ENCODE data around the gene DPP8.

DNA sequence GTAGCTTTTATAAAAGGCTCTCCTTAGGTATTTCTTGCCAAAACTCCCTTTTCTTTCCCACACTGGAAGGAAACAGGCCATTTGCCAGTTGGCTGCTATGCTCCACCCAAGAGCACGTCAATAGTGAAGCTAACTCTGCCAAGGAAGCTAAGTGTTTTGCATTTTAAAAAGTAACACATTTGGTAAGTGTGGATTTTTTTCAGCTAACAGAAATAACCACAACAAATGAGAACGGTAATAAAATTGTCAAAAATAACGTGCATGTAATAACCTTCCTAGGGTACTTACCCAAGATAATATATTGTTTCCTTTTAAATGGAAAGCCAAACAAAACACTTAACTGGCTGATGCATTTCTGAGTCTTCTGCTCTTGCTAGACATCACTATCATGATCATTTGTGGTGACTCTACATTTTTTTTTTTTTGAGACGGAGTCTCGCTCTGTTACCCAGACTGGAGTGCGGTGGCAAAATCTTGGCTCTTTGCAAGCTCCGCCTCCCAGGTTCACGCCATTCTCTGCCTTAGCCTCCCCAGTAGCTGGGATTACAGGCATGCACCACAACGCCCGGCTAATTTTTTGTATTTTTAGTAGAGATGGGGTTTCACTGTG lies 4.6 kb downstream of the DPP8 start:
- TF ChIP-seq SMC3 (IDR thresholded peaks at IDR 0.05; ENCODE audit: borderline replicate concordance, low read length) (no peak), POLR2A (IDR thresholded peaks at IDR 0.05; ENCODE audit: low read depth, low read length) (no peak), JUND (IDR thresholded peaks at IDR 0.05; ENCODE audit: low read depth, low read length) (no peak), SMARCA5 (IDR thresholded peaks at IDR 0.05) (no peak), CREM (IDR thresholded peaks at IDR 0.05; ENCODE audit: low read depth) (no peak), EZH2 (IDR thresholded peaks at IDR 0.05; ENCODE audit: borderline replicate concordance, control insufficient read depth, low read depth, low read length) (no peak), ZNF274 (IDR thresholded peaks at IDR 0.05; ENCODE audit: insufficient read depth, insufficient read length) (no peak), POLR2AphosphoS5 (IDR thresholded peaks at IDR 0.05; ENCODE audit: low read length) (no peak), RCOR1 (conservative IDR thresholded peaks at IDR 0.05; ENCODE audit: low read depth, low read length) (no peak), JUNB (IDR thresholded peaks at IDR 0.05) (no peak), CBFB (IDR thresholded peaks at IDR 0.05; ENCODE audit: low read depth) (no peak)
- TF ChIP-seq, protein P1, sequence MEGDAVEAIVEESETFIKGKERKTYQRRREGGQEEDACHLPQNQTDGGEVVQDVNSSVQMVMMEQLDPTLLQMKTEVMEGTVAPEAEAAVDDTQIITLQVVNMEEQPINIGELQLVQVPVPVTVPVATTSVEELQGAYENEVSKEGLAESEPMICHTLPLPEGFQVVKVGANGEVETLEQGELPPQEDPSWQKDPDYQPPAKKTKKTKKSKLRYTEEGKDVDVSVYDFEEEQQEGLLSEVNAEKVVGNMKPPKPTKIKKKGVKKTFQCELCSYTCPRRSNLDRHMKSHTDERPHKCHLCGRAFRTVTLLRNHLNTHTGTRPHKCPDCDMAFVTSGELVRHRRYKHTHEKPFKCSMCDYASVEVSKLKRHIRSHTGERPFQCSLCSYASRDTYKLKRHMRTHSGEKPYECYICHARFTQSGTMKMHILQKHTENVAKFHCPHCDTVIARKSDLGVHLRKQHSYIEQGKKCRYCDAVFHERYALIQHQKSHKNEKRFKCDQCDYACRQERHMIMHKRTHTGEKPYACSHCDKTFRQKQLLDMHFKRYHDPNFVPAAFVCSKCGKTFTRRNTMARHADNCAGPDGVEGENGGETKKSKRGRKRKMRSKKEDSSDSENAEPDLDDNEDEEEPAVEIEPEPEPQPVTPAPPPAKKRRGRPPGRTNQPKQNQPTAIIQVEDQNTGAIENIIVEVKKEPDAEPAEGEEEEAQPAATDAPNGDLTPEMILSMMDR (IDR thresholded peaks at IDR 0.05 in 2 of 3, conservative IDR thresholded peaks at IDR 0.05 in 1 of 3; ENCODE audit: control insufficient read depth in 2 of 3, extremely low read depth in 1 of 3, insufficient read depth in 1 of 3, low read depth in 3 of 3, low read length in 3 of 3): no peak
- TF ChIP-seq, protein P2, sequence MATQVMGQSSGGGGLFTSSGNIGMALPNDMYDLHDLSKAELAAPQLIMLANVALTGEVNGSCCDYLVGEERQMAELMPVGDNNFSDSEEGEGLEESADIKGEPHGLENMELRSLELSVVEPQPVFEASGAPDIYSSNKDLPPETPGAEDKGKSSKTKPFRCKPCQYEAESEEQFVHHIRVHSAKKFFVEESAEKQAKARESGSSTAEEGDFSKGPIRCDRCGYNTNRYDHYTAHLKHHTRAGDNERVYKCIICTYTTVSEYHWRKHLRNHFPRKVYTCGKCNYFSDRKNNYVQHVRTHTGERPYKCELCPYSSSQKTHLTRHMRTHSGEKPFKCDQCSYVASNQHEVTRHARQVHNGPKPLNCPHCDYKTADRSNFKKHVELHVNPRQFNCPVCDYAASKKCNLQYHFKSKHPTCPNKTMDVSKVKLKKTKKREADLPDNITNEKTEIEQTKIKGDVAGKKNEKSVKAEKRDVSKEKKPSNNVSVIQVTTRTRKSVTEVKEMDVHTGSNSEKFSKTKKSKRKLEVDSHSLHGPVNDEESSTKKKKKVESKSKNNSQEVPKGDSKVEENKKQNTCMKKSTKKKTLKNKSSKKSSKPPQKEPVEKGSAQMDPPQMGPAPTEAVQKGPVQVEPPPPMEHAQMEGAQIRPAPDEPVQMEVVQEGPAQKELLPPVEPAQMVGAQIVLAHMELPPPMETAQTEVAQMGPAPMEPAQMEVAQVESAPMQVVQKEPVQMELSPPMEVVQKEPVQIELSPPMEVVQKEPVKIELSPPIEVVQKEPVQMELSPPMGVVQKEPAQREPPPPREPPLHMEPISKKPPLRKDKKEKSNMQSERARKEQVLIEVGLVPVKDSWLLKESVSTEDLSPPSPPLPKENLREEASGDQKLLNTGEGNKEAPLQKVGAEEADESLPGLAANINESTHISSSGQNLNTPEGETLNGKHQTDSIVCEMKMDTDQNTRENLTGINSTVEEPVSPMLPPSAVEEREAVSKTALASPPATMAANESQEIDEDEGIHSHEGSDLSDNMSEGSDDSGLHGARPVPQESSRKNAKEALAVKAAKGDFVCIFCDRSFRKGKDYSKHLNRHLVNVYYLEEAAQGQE (IDR thresholded peaks at IDR 0.05; ENCODE audit: low read depth, low read length): no peak
